GM20431 (cell line): ENCODE measurements around the gene HYPK.
"Not testable (repeated sequence)": the region's sequence is repeated elsewhere in the genome, so short reads cannot be mapped to it uniquely, and the experiment has no call there.

Experiments
- in situ Hi-C: fragments of 300-500 bp; cut with MseI, MboI; formaldehyde crosslinking; loops from one replicate; pipeline ENCODE4 v1.15.0; 2020; ENCODE audit warnings: low sequenced_read_pairs; ENCODE audit not compliant: unreplicated experiment

The HYPK gene

DNA sequence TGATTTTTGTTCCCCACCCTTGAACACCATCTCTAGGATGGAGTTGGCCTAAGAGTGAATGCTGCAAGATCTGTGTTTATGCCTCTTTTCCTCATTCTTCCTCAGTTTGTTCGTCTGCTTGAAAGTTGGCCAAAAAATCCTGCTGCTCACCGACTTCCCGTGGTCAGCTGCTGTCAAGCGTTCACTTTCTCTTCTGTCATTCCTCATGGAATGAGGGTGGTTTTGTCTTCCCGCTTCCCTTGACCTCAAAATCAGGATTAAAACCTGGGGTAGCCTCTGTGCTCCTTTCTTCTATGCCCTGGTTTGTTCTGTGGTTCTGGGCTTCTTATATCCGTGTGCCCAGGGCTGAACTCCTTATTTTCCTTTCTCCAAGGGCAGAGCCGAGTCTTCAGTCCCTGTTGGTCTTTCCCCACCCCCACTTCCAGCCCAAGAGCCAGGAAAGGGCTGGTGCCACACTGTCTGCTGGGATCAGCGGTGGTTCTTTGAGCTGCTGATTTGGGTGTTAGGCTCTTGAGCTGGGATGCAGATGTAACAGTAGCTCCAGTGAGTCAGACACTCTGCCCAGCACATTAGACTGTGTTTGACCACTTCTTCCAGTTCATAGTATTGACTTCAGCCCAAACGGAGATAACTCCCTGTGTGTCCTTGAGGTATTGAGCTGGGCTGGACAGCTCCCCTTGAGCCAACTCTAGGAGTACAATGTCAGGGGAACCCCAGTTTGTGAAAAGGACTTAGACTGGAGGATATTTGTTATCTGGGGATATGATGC, 5.9 kb upstream of the HYPK start:
- in situ Hi-C loops, result no loop called here

DNA sequence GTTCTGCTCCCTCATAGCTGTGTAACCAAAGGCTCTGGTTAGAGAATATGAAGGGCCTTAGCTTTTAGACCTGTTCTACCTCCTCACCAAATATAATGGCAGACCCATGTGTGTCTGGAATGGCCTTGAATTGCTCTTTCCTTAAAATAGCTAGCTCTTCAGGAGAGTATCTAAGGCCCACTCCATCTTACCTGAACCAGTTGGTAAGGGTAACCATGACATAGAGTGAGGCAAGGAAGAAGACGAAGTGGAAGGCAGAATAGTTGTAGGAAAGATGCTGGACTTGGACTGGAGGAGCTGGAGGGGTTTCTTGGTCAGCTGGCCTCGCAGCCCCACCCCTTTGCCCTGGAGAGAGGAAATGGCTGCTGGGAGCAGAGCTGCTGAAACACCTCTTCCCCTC, 5.2 kb upstream of the HYPK start:
- in situ Hi-C loops, result no loop called here

DNA sequence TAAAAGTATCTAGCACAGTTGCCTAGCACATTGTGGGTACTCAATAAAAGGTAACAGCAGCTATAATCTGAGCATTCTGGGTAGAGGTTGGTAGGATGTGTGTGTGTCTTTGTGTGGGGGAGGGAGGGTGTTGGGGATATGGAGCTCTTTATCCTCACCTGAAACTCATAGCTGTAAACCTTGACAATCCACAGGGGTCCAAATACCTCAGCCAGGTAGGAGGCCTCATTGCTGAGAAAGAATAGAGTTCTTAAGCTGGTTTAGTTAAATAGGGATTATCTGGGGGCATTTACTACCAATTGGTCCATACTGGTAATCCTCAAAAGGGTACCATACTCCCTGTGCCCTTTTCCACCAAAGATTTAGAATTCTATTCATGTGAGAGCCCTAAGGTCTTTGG, 4.4 kb upstream of the HYPK start:
- in situ Hi-C loops, result no loop called here

DNA sequence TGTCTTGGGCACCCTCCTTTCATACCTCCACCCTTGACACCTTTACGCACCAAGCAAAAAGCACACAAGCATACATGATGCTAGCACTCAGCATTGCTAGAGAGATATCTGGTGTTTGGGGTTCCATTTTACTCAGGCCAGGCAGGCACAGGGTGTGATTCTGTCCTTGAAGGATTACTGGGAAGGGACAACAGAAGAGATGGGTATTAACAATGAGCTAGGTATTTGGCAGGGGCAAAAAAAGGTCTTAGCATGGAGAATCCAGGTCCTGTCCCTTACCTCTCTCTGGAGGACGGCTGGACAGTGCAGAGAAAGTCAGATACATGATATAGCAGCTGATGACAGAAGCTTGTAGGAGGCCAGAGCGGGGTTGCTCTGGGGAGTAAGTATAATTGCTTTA, 3.8 kb upstream of the HYPK start:
- in situ Hi-C loops, result no loop called here

DNA sequence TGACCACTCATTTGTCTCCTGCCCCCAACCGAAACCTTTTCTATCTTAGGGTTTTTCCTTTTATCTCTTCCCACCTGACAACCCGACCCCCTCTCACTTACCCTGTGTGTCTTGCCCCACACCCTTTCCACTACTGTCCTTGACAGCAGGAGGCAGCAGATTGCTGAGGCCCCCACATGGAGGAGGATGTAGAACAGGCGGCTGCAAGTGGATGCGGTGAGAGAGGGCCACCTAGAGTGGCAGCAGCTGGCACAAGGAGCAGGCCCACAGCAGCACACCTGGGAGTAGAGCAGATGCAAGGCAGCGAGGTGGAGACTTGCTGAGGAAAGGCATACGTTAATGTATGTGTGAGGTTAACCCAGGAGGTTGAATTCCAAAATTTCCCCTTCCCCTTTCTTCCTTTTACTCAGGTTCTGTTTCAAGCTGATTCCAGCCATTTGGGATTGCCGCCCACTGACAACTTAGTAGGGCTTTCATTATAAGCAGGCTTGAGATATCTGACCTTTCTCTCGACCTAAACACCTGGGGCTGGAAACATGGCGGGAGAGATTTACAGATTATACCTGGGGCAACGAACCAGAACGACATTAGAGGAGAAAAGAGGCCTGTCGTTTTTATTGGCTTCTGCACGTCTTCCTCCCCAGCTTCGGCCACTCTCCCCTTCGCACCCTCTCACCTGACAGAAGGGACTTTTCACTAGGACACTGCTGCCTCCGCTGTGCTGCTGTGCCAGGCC, 1.0 kb upstream of the HYPK start:
- in situ Hi-C loops, result no loop called here

DNA sequence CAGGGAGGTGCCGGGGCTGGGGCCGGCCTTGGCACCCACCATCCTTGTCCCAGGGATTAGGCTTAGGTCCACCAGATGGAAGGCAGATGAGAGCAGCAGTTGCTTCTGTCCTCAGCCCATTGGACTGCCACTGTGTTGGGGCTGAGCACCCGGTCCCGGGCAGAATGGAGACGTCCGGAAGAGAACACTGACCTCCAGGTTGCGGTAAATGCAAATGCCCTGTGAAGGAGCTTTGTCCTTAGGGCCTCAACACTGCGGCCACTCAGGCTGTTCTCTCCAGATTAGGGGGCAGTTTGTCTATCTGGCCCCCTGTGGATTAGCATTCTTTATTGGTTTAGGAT, 484 bp upstream of the HYPK start, which contains the start of gene SERINC4:
Gene SERINC4, minus strand, starts transcription at position 276 of the 341 bp plus-strand sequence. Its CDS starts 234 bp downstream, at position 42.
- in situ Hi-C loops, result no loop called here

DNA sequence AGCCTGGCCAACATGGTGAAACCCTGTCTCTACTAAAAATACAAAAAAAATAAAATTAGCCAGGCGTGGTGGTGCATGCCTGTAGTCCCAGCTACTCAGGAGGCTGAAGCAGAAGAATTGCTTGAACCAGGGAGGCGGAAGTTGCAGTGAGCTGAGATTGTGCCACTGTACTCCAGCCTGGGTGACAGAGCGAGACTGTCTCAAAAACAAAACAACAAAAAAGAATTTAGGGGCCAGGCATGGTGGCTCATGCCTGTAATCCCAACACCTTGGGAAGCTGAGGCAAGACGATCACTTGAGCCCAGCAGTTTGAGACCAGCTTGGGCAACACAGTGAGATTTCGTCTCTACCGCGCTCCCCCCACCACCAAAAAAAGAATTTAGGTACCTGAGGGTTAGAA, 2.3 kb downstream of the HYPK start:
- in situ Hi-C loops, result not testable (repeated sequence)

DNA sequence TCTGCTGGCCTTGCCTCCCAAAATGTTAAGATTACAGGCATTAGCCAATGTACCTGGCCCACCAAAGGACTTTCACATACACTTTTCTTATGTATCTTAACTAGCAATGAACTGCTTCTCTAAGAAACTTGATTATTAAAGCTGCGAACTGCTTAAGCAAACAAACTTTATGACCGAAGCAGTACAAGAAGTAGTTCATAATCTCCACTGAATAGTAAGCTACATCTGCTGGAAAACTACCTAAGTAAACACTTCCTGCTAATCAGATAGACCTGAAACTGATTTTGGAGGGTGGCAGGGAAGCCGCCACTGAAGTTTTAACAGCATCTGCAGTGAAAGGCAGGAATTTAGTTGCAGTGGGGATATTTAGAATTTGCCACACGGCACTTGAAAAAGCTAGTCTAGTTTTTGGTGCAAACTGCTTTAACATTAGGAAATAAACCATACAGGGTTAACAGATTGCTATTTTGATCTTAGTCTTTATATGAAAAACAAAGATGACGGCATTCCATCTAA, 8.1 kb downstream of the HYPK start:
- in situ Hi-C loops, result no loop called here

DNA sequence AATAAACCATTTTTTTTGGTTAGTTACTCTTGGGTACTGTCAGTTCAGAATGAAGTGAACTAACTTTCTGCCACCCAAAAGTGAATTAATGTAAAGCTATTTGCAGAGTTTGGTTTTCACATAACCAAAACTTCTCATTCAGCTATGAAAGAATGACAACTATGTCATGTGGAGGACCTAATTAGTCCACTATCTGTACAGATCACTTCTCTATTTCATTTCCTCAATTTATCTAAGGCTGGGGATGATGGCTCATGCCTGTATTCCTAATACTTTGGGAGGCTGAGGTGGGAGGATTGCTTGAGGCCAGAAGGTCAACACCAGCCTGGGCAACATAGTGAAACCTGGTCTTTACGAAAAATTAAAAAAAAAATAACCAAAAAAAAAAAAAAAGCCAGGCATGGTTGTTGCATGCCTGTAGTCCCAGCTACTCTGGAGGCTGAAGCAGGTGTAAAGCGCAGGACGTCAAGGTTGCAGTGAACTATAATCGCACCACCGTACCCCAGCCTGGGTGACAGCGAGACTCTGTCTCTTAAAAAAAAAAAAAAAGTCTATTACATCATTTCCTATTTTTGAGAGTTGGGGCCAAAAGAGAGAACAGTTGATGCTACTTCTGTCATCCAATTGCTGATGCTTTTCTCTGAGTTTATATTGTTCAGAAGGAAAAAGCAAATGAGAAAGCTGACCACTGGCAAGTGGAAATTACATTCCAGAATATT, 8.7 kb downstream of the HYPK start:
- in situ Hi-C loops, result no loop called here

DNA sequence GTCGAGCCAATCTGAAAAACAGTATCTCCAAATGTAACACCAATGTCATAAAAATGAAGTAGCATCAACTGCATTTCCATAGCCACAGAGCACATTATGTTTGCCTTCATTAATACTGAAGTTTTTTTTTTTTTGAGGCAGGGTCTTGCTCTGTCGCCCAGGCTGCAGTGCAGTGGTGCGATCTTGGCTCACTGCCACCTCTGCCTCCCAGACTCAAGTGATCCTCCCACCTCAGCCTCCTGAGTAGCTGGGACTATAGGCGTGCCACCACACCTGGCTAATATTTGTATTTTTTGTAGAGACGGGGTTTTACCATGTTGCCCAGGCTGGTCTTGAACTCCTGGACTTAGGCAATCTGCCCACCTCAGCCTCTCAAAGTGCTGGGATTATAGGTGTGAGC, 14.7 kb downstream of the HYPK start:
- in situ Hi-C loops, result not testable (repeated sequence)

DNA sequence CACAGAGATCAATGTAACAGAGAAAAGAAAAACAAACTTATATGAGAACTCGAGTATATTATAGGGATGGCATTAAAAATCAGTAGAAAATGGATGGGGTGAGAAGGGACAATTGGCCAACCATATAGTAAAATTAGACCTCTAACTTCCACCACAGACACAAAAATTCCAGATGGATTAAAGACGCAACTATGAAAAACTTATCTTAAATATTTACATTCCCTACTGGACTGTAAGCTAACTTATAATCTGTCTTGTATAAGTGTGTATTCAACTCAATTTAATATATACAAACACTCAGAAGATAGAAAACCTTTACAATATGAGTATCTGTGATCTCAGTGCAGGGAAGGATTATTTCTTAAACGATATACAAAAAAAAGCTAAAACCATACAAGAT, 21.1 kb downstream of the HYPK start:
- in situ Hi-C loops, result no loop called here

DNA sequence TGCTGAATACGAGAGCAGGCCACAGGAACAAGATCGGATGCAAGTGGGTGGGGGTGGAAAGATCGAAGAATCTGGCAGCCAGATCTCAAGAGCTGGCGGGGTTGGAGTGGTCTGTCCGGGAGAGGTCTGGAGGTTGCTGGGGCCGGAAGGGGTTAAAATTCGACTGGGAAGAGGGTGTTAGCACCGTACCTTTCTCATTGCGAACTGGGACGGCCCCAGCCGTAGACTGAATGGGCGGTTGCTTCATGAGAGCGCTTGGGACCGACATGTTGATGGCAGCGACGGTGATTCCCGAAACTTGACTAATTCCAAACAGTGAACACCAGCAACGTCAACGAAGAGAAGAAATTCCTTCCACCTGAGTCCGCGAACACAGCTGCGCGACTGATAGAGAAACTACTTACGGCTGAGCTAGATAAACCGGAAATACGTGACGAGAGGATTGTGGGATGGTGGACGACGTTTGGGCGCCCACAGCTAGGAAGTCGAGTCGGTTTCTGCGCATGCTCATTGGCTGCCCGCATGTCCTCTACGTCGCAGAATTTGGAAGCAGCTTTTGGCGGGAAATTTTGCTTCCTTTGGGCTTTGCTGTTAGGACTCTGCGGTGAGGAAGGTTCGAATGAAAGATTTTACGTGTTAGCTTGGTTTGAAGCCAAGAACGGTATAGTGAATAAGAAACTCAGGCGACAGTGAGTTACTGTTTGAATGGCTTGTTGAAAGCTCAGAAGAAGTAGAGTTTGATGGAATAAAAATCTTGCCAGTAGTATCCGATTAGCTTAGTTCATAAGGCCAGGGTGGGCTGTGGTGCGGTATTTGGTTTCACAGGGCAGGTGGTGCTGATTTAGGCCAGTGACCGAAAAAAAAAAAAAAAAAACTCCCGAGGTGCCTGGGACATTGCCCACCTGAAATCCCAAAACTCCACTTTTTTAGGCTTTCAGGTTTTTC, 24.2 kb downstream of the HYPK start, which contains the start of gene MFAP1:
Gene MFAP1, minus strand, starts transcription at position 389 of the 945 bp plus-strand sequence. Its CDS starts 121 bp downstream, at position 268.
- in situ Hi-C loops, result no loop called here

DNA sequence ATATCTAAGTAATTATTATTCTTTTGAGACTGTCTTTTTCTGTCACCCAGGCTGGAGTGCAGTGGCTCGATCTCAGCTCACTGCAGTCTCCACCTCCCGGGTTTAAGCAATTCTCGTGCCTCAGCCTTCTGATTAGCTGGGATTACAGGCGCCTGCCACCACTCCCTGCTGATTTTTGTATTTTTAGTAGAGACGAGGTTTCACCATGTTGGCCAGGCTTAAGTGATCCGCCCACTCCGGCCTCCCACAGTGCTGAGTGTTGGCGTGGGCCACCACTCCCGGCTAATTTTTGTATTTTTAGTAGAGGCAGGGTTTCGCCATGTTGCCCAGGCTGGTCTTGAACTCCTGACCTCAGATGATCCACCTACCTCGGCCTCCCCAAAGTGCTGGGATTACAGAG, 24.9 kb downstream of the HYPK start:
- in situ Hi-C loops, result not testable (repeated sequence)

DNA sequence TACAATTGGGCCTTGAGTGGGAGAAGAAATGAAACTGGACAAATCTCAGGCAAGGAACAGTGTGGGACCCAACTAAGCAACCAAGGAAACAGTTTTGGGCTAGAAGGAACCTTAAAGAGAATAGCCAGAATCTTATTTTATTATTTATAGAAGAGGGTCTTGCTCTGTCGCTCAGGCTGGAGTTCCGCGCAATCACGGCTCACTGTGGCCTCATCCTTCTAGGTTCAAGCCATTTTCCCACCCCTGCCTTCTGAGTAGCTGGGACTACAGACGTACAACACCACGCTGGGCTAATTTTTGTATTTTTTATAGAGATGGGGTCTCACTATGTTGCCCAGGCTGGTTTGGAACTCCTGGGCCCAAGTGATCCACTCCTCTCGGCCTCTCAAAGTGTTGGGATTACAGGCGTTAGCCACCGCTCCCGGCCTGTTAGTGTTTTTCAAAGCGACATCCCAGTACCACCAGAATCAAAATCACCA, 25.7 kb downstream of the HYPK start:
- in situ Hi-C loops, result no loop called here

DNA sequence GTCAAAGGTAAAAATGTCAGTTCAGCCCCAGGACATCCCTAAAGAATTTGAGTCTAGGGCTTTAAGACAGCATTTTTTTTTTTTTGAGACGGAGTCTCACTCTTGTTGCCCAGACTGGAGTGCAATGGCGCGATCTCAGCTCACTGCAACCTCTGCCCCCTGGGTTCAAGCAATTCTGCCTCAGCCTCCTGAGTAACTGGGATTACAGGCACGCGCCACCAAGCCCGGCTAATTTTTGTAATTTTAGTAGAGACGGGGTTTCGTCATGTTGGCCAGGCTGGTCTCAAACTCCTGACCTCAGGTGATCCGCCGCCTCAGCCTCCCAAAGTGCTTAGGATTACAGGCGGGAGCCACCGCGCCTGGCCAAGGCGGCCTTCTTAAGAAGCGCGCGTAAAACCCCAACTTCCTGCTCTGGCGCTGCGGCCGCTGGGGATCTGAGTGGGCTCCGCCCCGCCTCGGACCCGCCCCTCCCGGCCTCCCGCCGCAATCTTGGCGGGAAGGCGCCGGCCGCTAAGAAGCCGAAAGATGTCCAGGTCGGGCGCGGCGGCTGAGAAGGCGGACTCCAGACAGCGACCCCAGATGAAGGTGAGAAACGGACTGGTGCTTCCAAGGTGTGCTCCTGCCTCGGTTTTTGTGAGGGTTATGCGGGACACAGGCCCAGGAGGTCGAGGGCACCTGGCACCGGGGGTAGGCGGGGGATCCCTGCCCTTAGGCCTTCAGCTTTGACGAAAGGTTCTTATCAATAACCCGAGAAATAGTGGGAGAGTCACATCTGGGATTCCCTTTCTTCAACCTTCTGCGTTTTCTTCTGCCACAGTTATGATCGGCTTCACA, 26.3 kb downstream of the HYPK start, which contains the start of gene WDR76:
Gene WDR76, plus strand, starts transcription at position 495 of the 834 bp plus-strand sequence. Its CDS starts 31 bp downstream, at position 526.
- in situ Hi-C loops, result no loop called here

DNA sequence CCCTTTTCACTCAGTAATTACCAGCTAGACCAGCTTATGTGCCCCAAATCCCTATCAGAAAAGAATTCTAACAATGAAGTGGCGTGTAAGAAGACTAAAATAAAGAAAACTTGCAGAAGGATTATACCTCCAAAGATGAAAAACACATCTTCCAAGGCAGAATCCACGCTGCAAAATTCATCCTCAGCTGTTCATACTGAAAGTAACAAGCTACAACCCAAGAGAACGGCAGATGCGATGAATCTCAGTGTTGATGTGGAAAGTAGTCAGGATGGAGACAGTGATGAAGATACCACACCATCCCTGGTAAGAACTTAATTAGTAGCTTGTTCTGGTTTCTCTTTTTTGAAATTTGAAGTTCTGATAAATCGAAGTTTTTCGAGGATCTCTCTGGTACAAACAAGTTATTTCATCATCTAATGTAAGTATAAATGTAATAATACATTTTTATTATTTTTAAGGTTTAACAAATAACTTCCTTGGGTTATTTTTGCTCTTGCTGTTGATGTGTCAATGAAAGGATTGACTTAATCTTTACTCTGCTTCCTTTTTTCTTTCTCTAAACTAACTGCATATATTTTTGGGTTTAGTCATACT, 27.8 kb downstream of the HYPK start:
- in situ Hi-C loops, result no loop called here

DNA sequence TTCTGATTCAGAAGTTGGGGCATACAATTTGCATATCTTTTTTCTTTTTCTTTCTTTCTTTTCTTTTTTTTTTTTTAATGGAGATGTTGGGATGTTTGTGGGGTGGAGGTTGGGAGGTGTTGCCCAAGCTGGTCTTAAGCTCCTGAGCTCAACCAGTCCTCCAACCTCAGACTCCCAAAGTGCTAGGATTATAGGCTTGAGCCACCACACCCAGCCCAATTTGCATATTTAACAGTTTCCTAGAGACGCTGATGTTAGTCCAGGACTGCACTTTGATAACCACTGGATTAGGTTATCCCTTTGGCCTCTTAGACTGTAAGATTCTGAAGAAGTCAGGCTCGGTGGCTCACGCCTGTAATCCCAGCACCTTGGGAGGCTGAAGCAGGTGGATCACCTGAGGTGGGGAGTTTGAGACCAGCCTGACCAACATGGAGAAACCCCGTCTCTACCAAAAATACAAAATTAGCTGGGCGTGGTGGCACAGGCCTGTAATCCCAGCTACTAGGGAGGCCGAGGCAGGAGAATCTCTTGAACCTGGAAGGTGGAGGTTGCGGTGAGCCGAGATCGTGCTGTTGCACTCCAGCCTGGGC, 29.6 kb downstream of the HYPK start:
- in situ Hi-C loops, result not testable (repeated sequence)
